Measurements from ENCODE around the gene TMOD1. TPM values are rescaled to one million over a fixed set of nuclear protein-coding genes. Genes with fewer than 3 reads are reported as not detected.

Gene TMOD1
- total and polyA plus RNA-seq, 2 of the 13 experiments (the other 11 are each of a cell fraction or from before 2014, with no cell fraction given) = 0.04 to 0.07 TPM

- TF ChIP-seq SNAPC4 (CRISPR knock-in tag; IDR thresholded peaks at IDR 0.05) = no peak
- no peak; the same call in 1 of the 2 replicates for TF ChIP-seq ZNF547 (CRISPR knock-in tag; IDR thresholded peaks at IDR 0.05)
- TF ChIP-seq ATF3 (CRISPR knock-in tag; IDR thresholded peaks at IDR 0.05) = no peak; the same call in 1 of the 2 replicates
- TF ChIP-seq ZNF572 (CRISPR knock-in tag; IDR thresholded peaks at IDR 0.05) = no peak
- TF ChIP-seq PBX2 (CRISPR knock-in tag; IDR thresholded peaks at IDR 0.05) = no peak
- no peak for TF ChIP-seq ESRRA (CRISPR knock-in tag; IDR thresholded peaks at IDR 0.05; ENCODE audit: low read depth)
- TF ChIP-seq TBP (CRISPR knock-in tag; IDR thresholded peaks at IDR 0.05) = no peak
- no peak for TF ChIP-seq IRF9 (CRISPR knock-in tag; IDR thresholded peaks at IDR 0.05; ENCODE audit: borderline replicate concordance)
- no peak for TF ChIP-seq ZNF557 (CRISPR knock-in tag; IDR thresholded peaks at IDR 0.05)
- TF ChIP-seq DZIP1 (CRISPR knock-in tag; IDR thresholded peaks at IDR 0.05) = no peak
- TF ChIP-seq ZGPAT (CRISPR knock-in tag; IDR thresholded peaks at IDR 0.05) = no peak
- no peak for TF ChIP-seq ZNF709 (CRISPR knock-in tag; IDR thresholded peaks at IDR 0.05)
- TF ChIP-seq EED (CRISPR knock-in tag; IDR thresholded peaks at IDR 0.05) = no peak
- no peak for TF ChIP-seq ZNF232 (CRISPR knock-in tag; IDR thresholded peaks at IDR 0.05; ENCODE audit: borderline replicate concordance)
- no peak for TF ChIP-seq MTA3 (CRISPR knock-in tag; IDR thresholded peaks at IDR 0.05)
- no peak for TF ChIP-seq TRAFD1 (CRISPR knock-in tag; IDR thresholded peaks at IDR 0.05; ENCODE audit: borderline replicate concordance)
Measured at GRCh38 chr9:97633859-97634490, 132.5 kb downstream of the TMOD1 start (continued).
